GM19238 (cell line): Measurements from ENCODE around the gene DSC1.
"Not testable (repeated sequence)": the region's sequence is repeated elsewhere in the genome, so short reads cannot be mapped to it uniquely, and the experiment has no call there.

Experiments used
- DNase-seq: peaks from one replicate; pipeline ENCODE4 v3.0.0; 2011; ENCODE audit warnings: low spot score; ENCODE audit not compliant: insufficient read length

Gene DSC1

DNA sequence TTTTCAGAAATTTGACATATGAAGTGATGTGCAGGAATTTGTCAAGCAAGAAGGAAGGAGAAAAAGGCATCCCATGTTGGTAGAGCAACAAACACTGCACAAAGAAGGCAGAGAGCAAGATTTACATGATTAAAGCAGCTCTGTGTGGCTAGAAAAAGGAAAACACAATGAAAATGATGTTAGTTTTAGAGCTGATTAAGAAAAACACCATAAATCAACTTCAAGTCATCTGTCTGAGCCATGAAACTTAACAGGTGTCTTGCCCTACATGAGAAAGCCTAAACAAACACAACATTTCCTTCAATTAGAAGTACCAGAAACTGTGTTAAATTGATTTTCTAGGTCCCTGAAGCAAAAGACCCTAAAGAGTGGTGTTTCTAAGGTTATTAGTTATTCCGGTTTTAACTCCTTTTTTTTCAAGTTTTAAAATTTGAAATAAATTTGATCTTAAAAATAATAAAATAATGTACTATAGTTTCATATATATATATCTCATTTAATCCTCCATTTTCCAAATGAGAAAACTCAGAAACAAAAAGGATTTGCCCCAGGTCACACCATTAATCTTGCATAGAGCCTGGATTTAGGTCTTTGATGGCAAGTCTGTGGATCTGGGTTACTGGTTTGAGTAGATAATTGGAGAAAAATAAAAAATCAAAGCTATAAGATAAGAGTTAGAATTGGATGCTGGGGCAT is 8.6 kb upstream of the DSC1 start:
- DNase-seq, result no peak

DNA sequence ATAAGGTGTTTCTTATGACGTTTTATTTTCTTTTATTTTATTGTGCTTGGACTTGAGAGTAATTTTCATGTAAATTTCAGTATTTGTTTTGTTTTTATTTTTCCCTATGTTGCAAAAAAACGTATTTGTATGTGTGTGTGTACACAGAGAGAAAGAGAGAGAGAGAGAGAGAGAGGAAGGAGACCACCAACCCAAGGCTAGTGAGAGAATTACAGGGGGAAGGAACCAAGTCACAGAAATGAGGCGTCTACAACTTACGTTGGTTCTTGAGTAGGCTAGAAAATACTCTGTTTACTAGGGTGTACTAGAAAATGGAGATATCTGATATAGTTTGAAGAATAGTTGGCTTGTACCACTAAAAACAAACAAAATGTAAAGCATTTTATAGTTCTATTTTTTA is 7.7 kb upstream of the DSC1 start:
- DNase-seq, result no peak

DNA sequence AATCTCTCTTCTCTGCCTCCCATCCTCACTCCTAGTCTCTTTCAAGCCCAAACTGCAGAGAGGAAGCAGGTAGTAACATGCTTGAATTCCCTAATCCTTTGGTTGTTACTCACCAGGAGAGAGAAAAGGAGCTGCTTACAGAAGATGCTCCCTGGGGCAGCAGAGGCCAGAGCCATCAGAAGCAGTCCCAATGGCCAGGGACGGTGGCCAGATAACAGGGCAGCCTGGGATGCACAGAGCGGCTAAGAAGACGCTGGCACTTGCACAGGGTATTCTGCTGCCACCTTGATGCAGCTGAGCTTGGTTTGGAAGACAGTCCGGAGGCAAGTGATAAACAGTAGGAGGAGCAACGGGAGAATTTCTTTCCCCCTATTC is 250 bp downstream of the DSC1 start:
- no peak for DNase-seq

DNA sequence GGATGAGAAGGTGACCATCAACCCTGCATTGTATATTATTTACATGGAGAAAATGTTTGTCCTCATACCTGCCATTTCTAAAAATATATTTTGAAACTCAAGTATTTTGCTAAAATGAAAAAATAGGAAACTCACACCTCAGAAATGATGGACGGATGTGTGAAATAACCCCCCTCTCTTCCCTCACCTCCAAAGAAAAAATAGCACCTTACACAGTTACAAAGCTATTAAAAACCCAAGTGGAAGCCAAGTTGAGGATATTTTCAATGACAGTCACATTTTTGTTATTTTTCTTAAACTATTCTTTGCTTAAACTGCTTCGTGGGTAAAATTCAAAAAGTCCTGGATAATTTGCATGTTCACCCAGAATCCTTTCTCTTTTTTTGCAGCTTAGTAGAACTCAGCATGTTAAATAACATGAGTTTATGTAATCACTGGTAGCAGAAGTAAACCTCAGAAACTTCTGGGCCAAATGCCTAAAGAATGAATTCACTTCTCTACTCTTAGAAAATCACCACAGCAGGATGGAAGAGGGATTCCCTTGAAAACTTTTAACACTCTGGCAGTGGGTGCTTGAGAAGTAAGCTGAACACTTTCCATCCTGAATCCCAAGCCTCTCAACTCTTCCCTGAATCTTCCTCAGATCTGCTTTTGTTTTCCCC is 768 bp downstream of the DSC1 start:
- no peak for DNase-seq

DNA sequence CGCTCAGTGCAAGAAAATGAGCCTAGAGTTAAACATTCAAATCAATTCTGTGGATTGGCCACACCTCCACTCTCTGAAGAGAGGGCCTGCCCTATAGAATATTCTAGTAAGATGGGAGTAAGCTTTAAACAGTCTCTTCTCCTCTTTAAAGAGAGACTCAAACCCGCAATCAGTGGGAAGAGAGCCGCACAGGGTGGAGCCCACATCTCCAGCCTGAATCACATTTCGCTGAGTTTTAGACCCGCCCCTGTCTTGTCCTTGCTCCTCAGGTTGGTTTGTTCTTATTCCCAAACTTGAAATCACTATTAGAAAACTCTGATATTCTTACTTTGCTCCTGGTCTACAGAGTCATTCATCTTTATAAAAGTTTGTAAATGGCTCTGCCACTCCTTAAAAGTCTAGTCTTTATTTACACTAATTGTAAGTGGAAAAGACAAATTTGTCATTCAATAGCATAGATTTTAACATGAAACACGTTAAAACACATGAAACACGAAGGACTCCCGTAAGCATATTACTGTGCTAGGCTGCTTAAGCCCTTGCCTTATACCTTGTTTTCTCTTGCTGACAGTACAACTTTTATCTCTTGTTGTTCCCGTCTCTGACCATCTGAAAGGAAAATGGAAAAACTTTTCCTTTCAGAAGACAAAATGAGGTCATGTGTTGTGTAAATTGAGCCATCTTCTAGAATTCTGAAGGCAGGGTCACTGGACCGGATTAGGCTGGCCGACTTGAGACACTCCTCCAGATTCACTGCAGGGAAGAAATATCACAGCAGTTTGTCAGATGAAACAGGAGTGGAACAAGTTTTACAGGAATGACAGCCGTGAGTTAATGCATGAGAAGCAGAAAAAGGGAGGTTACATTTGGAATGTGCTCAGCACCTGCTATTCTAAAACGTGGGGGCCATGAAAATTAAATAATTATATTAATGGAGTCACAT is 5.6 kb downstream of the DSC1 start:
- no peak for DNase-seq

DNA sequence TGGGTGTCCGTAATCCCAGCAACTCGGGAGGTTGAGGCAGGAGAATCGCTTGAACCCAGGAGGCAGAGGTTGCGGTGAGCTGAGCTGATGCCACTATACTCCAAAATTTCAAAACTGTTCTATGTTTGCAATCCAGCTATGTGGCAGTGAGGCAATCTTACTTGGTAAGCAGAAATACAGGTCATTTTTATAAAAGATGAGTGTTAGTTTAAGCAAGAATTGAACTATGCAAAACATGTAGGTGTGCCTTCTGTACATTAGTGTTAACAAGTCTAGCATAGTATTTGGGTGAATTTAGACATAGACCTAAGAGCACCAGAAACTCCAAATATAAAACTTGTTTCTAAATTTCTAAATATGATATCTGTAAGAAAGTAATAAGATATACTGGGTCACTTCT is 7.2 kb downstream of the DSC1 start:
- DNase-seq, result no peak

DNA sequence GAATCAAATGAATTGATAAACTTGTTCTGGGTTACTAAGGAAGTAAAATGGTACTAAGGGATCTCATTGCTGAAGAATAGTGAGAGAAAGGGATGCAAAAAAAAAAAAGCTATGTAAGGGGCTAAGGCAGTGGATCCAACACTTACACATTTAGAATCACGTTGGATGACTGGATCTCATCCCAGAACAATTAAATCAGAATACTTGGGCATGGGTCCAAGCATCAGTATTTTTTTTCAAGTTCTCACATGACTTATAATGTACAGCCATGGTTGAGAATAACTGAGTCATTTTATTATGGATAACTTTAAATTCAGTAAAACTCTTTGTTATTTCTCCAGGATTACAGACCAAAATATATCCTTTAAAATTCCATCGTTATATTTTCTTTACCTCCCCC is 8.5 kb downstream of the DSC1 start:
- no peak for DNase-seq

DNA sequence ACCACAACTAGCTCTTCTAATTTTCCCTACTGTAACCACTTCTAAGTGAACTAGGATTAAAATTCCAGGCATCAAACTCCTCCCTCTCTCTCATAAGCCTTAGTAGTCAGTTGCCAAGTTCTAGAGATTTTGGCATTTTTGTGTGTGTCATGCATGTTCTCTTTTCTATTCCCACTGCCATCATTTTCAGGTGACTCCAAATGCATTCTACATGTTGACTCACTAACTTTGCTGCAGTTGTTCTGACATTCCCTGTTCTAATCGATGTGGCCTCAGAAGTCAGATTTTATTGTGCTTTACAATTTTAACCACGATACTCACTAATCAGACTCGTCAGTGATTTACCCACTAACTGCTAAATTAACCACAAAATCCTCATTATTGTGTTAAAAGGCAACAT is 13.3 kb downstream of the DSC1 start:
- no peak for DNase-seq

DNA sequence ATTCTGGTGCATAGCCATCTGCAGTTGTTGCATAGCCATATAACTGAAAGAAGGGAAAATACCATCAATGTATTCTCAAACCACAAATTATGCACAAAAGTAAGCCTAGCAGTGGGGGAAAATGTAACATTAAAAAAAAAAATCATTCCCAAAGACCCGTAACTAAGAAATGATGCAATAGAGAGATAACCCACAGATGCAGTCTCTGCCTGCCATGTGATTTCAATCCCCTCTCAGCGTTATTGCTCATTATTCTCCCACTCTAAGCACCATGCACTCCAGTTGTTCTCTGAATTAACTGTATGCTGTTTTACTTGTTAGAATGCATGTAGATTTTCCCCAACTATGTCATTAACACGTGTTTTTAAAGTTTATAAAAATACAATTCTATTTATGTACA is 14.1 kb downstream of the DSC1 start:
- no peak for DNase-seq

DNA sequence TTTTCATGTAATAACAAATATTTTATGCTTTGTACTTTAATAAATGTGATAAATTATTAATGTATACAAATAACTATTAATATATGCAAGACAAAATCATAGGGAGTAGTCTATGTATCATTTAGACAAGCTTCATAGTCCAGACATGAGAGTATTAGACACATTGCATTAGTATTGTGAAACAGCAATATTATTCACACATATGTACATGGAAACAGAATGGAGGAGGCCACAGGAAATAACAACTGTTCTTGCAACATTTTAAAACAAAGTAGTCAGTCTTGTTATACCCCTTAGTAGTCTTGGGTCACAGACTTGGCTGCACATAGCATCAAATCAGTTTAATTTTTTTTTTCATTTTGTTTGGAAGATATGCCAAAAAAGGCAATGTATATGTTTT is 15.8 kb downstream of the DSC1 start:
- no peak for DNase-seq

DNA sequence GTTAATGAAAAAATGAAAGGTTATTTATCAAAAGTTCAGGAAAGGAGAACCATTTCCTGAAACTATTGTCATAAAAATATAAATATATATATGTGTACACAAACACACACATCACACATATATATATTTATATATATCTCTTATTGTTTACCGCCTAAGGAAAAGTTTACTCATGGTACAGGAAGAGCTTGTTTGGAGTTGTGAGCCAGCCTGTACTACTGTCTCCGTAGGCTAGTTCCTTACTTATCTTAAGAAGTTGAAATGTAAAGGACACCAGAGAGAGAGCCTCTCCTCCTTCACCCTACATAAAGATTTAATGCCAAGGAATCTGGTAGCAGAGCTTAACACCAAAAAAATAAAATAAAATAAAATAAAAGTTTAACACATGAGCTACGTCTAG is 19.6 kb downstream of the DSC1 start:
- DNase-seq, result no peak

DNA sequence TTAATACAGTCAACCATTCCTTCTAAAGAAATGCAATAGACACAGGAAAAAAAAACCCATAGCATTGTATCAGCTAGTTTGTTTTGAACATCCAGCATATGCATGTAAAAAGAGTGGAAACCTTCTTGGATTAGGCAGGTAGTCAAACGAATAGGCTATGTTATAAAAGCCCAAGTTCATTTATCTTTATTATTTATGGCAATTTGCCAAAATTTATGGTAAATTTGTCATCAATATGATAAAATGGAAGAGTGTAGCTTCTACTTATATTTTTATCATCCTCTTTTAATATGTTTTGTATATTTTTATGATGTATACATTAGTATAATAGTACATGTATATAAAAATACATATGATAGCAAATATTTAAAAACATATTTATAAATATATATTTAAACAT is 23.9 kb downstream of the DSC1 start:
- DNase-seq, result no peak

DNA sequence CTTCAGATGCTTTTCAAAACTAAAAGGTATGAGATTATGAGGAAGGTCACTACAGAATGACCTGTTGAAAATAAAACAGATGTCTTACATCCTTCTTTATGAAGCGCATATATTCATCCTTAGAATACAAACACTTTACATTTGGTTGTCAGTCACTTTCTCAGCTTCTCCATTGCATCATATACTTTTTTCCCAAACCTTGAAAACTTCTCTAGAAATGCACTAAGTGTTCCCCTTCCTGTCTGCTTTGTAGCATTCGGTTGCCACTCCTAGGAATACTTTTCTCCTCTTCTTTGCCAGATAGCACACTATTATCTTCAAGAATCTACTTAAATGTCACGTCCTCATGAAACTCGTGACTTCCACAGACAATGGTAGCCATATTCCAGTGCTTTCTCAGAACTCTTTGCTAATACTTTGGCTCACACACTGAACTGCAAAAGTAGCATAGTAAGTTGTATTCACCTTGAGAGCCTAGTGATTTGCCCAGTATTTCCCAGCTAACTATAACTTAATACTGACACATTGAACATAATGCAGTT is 27.6 kb downstream of the DSC1 start:
- no peak for DNase-seq

DNA sequence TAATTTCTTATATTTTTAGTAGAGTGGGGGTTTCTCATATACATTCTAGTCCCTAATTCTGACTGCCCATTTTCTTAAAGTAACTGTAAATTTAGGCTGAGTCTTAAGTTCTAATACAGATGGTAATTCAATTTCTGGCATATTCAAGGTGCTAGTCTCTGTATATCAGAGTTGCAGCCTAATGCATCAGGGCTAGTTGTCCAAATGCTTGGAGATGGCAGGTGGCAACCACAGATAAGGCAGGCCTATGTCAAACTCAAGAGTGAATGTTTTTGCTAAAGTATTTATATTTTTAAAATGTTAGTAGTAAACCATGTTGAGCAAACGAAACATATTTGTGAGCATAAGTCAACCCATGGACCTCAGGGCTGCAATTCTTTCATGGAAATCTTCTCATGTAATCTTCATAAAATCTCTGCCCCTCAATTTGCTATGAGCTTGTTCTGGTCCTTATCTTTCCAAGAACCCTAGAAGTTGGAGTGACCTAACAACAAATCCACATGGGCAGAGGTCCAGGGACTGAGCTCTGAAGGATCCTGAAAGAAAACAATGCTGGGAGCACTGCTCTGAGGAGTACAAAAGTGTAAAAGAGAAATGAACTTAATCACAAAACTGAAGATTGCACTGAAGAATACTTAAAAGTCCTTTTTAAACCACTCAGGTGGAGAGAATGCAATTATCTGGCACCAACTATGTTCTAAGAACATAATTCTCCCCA is 33.1 kb downstream of the DSC1 start:
- DNase-seq, result no peak

DNA sequence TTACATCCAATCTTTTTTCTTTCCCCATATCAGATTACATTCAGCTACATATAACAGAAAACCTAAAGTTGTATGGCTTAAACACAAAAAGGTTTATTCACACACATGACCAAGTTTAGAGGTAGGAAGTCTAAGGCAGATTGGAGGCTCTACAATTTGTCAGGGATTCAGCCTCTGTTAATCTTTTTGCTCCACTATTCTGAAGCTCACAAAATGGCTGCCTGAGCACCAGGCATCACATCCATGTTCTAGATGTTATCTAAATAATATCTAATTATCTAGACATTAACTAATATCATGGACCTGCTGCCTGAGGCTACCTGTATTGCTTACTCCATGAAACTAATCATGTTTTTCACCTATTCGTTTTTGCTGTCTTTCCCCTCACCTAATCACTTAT is 36.8 kb downstream of the DSC1 start:
- DNase-seq, result no peak

DNA sequence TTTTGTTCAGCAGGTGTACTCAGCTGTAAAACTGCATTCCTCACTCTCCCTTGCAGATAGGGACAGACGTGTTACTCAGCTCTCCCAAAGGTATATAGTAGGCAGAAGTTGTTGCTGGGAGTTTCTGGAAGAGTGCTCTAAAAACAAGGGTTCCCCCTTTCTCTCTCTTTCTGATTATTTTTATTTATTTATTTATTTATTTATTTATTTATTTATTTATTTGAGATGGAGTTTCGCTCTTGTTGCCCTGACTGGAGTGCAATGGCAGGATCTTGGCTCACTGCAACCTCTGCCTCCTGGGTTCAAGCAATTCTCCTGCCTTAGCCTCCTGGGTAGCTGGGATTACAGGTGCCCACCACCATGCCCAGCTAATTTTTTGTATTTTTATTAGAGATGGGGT is 39.5 kb downstream of the DSC1 start:
- not testable (repeated sequence) for DNase-seq

DNA sequence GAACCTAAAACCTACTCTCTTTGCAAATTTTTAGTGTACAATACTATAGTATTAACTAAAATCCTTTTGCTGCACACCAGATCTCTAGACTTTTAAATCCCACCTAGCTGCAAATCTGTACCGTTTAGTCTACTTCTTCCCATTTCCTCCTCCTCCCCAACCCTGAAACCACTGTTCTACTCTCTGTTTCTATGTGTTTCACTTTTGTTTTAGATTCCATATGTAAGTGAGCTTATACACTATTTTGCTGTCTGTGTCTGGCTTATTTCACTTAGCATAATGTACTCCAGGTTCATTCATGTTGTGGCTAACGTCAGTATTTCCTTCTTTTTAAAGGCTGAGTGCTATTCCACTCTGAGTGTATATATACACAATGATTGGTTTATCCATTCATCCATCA is 42.1 kb downstream of the DSC1 start:
- DNase-seq, result no peak

DNA sequence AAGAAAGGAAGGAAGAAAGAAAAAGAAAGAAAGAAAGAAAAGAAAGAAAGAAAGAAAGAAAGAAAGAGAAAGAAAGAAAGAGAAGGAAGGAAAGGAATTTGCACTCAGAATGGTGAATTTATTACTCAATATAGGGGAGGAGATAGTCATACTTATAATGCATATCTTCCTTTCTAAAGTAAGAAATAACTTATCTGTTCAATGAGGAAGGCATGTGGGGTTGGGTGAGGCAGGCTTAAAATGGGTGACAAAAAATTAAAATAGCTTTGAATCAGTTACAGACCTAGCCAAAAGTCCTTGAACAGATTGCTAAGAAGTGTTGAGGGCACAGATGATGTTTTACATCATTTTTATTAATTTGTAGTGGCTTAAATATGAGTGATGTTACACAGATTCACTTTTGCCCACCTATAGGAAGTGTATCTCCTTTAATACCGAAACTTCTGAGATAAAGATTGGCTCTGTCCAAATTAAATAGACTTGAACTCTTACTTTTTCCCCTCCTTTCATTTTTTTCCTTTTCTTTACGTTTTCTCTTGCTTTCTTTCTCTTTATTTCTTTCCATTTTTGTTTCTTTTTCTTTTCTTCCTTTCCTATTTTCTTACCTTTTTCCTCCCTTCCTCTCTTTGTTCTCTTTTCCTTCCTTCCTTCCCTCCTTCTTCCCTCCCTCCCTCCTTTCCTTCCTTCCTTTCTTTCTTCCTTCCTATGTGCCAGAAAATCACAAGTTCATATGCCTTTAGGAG is 45.6 kb downstream of the DSC1 start:
- DNase-seq, result no peak

DNA sequence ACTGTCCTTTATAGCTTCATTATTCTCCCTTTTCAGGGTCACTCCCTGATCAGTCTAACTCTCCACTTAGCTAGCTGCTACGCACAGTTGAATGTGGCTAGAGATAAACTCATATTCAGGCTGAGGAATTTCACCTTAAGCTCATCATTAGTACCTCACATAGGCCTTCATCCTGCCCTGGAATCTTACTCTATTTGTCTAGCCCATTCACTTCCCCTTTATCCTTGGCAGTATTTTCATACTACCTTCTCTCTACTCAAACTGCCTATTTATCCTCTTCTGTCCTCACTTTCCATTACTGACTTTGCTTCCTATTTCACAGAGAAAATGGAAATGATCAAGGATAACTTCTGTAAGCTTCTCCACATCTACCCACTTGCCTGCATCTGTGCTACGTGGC is 49.9 kb downstream of the DSC1 start:
- DNase-seq, result no peak

DNA sequence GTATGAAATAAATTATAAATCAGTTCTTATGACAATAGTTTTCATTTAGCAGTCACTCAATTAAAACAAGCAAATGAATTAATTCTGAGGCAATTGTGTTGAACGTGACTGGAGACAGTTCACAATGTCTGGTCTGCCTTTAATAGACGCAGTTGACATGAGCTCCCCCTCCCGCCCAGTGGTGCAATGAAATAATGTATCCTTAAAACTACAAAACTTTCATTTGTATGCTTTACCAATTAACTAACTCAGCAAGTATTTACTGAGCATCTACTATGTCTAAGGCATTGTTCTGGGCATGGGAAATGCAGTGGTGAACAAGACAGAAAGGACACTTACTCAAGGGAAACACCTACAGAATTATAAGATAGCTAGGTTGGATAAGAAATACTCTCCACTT is 56.9 kb downstream of the DSC1 start:
- no peak for DNase-seq

DNA sequence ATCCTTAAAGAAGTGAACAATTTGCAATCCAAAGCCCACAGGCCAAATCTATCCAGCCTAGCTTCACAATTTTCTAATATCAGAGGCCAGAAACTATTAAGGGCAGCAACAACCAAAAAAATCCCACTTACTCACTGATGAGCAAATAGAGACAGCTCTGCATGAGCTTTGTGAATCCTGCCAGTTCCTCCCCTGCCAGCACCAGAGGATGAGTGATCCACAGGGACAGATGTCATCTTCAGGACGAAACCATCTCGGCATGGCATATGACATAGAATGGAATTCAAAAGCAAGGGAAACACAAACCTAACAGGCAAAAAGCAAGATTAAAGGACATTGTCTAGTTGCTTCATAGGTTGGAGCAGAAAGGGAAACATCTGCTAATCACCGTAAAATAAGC is 58.2 kb downstream of the DSC1 start:
- no peak for DNase-seq
